IgD-negative memory B cell (primary cell): ENCODE results near the gene CRHR1. TPM values are rescaled to one million over a fixed set of nuclear protein-coding genes. Genes with fewer than 3 reads are reported as not detected.
"Not testable (repeated sequence)": the region's sequence is repeated elsewhere in the genome, so short reads cannot be mapped to it uniquely, and the experiment has no call there.

ENCODE experiments used
- H3K27ac Mint-ChIP-seq, 3 donors: one replicate each; pipeline ENCODE4 v1.8.0; 2020 to 2022; ENCODE audit warnings: mild to moderate bottlenecking in 3 of 3, mixed read lengths in 3 of 3, moderate library complexity in 1 of 3
- H3K27me3 Mint-ChIP-seq: one replicate; pipeline ENCODE4 v1.8.0; 2021; ENCODE audit warnings: mixed read lengths
- H3K36me3 Mint-ChIP-seq: one replicate; pipeline ENCODE4 v1.8.0; 2020; ENCODE audit warnings: mild to moderate bottlenecking, mixed read lengths
- H3K4me1 Mint-ChIP-seq, 3 donors: one replicate each; pipeline ENCODE4 v1.8.0; 2020 to 2022; ENCODE audit warnings: mixed read lengths in 3 of 3, mild to moderate bottlenecking in 1 of 3
- H3K4me3 Mint-ChIP-seq, 4 donors: one replicate each; pipeline ENCODE4 v1.8.0; 2020 to 2022; ENCODE audit warnings: mild to moderate bottlenecking in 4 of 4, mixed read lengths in 4 of 4, moderate library complexity in 3 of 4
- H3K9me3 Mint-ChIP-seq, 3 donors: one replicate each; pipeline ENCODE4 v1.8.0; 2020 to 2021; ENCODE audit warnings: mixed read lengths in 3 of 3, mild to moderate bottlenecking in 1 of 3
- polyA plus RNA-seq: library from polyadenylated mRNA; unstranded; fragments of 300-500 nt; fragmentation: Illumina TruSeq; gene quantifications from one replicate; pipeline ENCODE4 v1.2.3, GENCODE V29; 2021

The CRHR1 gene
- not detected for polyA plus RNA-seq

DNA sequence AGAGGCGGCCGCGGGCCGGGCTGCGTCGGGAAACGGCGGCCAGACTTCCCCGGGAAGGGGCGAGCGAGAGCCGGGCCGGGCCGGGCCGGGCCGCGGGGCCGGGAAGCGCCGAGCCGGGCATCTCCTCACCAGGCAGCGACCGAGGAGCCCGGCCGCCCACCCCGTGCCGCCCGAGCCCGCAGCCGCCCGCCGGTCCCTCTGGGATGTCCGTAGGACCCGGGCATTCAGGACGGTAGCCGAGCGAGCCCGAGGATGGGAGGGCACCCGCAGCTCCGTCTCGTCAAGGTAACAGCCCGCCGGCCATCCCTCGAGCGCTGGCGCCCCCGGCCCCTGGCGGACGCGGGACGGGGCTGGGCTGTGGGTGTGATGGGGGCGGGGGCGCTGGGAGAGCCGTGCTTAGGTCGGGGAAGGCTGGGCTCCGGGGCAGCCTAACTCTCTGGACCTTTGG lies at the start of gene CRHR1:
Gene CRHR1 (plus strand): TSS at position 28 of the 448 bp plus-strand sequence. CDS start 225 bp downstream, at position 253.
- Mint-ChIP-seq H3K4me1 (peaks cover 0 to 1% (median 0%) of the 10 kb centered on the region in 3 donors), H3K27me3 (peaks cover 50% of the 10 kb centered on the region), H3K27ac (no peak within 1 kb of the TSS), H3K4me3 (peak within 1 kb of the TSS; percentile 70 to 87 (median 78)), H3K9me3 (no peaks in the 10 kb centered on the region), H3K36me3 (peaks cover 2% of the 10 kb centered on the region)

- Mint-ChIP-seq H3K27me3 (peaks cover 17% of the 10 kb centered on the region), H3K27ac (no peak overlapping the region), H3K4me1 (no peaks in the 10 kb centered on the region), H3K9me3 (peaks cover 4 to 9% (median 8%) of the 10 kb centered on the region in 3 donors), H3K4me3 (no peak overlapping the region), H3K36me3 (peaks cover 3% of the 10 kb centered on the region)
Observed at GRCh38 chr17:45734598-45734997, 49.5 kb upstream of the CRHR1 start.

DNA sequence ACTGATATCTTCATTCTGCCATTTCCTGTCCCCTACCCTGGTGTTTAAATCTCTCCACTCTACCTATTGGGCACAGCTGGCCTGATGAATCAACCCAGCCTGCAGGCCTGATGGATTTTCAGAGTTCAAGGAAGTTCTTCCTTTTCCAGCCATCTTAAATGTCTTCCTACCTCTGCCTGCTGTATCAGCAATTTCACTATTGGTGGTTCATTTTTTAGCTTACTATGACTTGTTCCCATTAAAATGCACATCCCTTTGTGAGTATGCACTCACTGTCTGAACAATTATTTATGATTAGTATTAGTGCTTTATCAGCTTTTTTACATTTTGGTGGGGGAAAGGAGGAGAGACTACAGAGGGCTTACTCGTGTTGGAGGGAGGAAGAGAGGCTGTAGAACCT lies 48.6 kb upstream of the CRHR1 start:
- Mint-ChIP-seq H3K27ac (peak overlapping the region in 1 of 3 donors; percentile 21), H3K4me1 (peaks cover 0 to 1% (median 0%) of the 10 kb centered on the region in 3 donors), H3K36me3 (peaks cover 3% of the 10 kb centered on the region), H3K4me3 (no peak overlapping the region), H3K9me3 (peaks cover 4 to 9% (median 8%) of the 10 kb centered on the region in 3 donors), H3K27me3 (peaks cover 15% of the 10 kb centered on the region)

DNA sequence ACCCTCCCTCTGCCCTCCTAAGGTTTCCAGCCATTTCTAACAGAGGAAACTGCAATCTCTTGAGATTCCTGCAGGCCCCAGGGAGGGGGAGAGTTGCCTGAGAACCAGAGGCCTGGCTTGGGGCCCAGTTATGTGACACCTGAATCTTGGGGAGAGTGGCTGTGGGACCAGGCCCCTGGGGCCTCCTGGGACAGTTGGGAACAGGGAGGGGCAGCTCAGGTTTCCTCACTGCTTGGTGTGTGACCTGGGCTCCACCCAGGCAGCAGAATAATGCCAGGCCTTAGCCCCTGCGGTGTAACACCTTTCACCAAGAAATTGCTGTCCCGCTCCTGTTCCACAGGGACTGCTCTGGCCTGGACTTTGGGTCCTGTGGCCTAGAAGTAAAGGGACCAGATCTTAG lies 44.3 kb upstream of the CRHR1 start:
- no peaks in the 10 kb centered on the region for H3K36me3 Mint-ChIP-seq
- H3K27ac Mint-ChIP-seq: no peak overlapping the region
- H3K4me3 Mint-ChIP-seq: no peak overlapping the region
- H3K4me1 Mint-ChIP-seq: peaks cover 0 to 2% (median 0%) of the 10 kb centered on the region in 3 donors
- H3K27me3 Mint-ChIP-seq: peaks cover 14% of the 10 kb centered on the region
- peaks cover 1 to 3% (median 2%) of the 10 kb centered on the region in 3 donors for H3K9me3 Mint-ChIP-seq

GRCh38 chr17:45740553-45741330 lies 43.4 kb upstream of the CRHR1 start:
- H3K27me3 Mint-ChIP-seq: peaks cover 14% of the 10 kb centered on the region
- peak overlapping the region in 1 of 4 donors; percentile 20 for H3K4me3 Mint-ChIP-seq
- H3K27ac Mint-ChIP-seq: no peak overlapping the region
- H3K36me3 Mint-ChIP-seq: no peaks in the 10 kb centered on the region
- H3K4me1 Mint-ChIP-seq: peaks cover 0 to 2% (median 0%) of the 10 kb centered on the region in 3 donors
- H3K9me3 Mint-ChIP-seq: no peaks in the 10 kb centered on the region

GRCh38 chr17:45742251-45742650 lies 41.9 kb upstream of the CRHR1 start:
- Mint-ChIP-seq H3K4me1 (peaks cover 0 to 2% (median 0%) of the 10 kb centered on the region in 3 donors), H3K27me3 (peaks cover 12% of the 10 kb centered on the region), H3K27ac (peak overlapping the region in 1 of 3 donors; percentile 28), H3K36me3 (no peaks in the 10 kb centered on the region), H3K4me3 (no peak overlapping the region), H3K9me3 (no peaks in the 10 kb centered on the region)

DNA sequence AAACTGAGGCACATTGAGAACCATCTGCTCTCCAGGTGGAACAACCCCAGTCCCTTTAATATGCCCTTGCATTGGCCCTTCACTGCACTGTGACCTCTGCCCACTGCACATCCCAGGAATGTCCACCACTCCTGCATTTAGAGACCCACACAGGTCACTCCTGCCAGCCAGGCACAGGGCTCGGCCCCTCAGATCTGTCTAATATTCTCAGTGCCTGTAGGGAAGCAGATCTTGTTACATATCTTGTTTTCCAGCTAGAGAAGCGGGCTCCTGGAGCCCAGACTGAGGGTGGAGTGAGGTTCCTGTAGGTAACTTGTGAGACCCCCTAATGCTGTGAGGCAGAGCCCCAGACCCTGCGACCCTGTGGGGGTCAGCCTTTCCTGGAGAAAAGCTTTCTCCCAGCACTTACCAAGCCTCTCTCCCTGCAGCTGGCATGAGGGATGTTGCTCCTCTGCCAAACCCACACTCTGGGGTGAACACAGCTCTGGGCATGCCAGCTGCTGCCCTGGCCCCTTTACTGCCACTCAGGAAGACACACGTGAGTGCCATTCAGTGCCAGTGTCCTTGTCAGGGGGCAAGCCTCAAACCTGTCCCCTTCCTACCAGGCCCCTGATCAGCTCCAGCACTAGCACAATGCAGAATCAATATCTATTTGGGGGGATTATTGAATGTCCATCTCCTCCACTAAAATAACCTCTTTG lies 40.3 kb upstream of the CRHR1 start:
- Mint-ChIP-seq H3K4me3 (no peak overlapping the region), H3K4me1 (peaks cover 0 to 2% (median 0%) of the 10 kb centered on the region in 3 donors), H3K27ac (no peak overlapping the region), H3K36me3 (no peaks in the 10 kb centered on the region), H3K27me3 (peaks cover 8% of the 10 kb centered on the region), H3K9me3 (no peaks in the 10 kb centered on the region)

DNA sequence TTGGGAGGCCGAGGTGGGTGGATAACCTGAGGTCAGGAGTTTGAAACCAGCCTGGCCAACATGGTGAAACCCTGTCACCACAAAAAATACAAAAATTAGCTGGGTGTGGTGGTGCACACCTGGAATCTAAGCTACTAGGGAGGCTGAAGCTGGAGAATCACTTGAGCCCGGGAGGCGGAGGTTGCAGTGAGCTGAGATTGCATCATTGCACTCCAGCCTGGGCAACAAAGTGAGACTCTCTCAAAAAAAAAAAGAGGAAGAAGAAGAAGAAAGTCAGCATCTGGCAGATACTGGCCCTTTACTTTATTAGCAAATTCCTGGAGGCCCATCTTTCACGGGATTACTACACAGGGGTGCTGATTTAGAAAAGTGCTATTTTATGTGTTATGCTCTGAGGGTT lies 39.3 kb upstream of the CRHR1 start:
- H3K9me3 Mint-ChIP-seq, H3K4me1 Mint-ChIP-seq, H3K36me3 Mint-ChIP-seq, H3K27ac Mint-ChIP-seq, H3K4me3 Mint-ChIP-seq: not testable (repeated sequence)
- H3K27me3 Mint-ChIP-seq: peaks cover 12% of the 10 kb centered on the region

DNA sequence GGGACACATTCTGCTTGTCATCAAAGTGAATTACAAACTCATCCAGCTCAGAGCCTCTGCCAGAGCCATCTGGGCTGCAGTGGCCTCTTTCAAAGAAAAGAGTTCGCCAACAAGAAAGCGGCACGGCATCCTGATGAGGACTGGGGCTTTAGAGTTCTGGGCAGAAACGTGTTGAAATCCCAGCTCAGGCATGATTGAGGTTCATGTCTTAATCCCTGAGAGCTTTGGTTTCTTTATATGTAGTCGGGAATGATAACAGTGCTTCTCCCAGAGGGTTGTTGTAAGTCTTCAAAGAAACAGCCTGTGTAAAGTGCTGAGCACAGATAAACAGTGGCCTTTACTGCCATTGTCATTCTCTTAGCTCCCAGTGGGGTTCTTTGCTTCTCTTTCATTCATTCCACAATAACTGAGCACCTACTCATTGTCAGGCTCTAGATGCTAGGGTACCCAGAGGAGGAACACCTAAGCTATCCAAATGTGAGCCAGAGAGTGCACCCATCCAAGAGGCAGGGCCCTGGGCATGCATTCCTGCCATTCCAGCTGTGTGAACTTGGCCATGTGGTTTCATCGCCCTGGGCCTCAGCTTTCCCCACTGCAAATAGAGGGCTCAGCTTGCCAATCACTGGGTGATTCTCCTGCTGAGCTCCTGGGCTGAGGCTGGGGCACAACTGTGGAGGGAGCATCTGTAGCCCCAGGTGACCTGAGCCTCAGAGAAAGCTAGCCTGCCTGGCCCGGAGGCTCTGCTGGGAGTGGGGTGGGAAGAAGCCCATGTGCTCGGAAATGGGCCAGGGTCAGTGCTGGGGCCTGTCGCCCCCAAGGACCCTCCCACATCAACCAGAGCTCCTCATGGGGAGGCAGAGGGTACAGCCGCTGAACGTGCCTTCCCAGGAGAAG lies 38.3 kb upstream of the CRHR1 start:
- H3K4me1 Mint-ChIP-seq: no peaks in the 10 kb centered on the region
- H3K27ac Mint-ChIP-seq: no peak overlapping the region
- no peak overlapping the region for H3K4me3 Mint-ChIP-seq
- no peaks in the 10 kb centered on the region for H3K36me3 Mint-ChIP-seq
- peaks cover 12% of the 10 kb centered on the region for H3K27me3 Mint-ChIP-seq
- H3K9me3 Mint-ChIP-seq: no peaks in the 10 kb centered on the region

DNA sequence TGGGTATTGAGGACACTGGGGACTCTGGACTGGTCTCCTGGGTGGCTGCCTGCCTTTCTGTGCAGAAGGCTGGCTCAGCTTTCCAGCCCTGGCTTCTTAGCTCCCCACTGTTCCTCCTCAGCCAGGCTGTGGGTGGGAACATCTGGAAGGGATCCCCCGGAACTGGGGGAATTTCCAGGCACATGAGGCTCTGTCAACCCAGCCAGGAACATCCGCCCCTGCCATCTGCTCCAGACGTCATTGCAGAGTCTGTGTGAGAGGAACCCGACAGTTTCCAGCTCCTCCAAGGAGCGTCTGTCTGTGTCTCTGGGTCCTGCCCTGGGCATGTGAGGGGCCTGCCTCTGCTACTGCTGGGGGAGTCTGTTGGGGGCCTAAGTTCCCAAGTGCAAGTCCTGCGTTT lies 36.2 kb upstream of the CRHR1 start:
- H3K27me3 Mint-ChIP-seq: peaks cover 12% of the 10 kb centered on the region
- H3K4me1 Mint-ChIP-seq: no peaks in the 10 kb centered on the region
- H3K27ac Mint-ChIP-seq: no peak overlapping the region
- no peaks in the 10 kb centered on the region for H3K9me3 Mint-ChIP-seq
- no peaks in the 10 kb centered on the region for H3K36me3 Mint-ChIP-seq
- no peak overlapping the region for H3K4me3 Mint-ChIP-seq

DNA sequence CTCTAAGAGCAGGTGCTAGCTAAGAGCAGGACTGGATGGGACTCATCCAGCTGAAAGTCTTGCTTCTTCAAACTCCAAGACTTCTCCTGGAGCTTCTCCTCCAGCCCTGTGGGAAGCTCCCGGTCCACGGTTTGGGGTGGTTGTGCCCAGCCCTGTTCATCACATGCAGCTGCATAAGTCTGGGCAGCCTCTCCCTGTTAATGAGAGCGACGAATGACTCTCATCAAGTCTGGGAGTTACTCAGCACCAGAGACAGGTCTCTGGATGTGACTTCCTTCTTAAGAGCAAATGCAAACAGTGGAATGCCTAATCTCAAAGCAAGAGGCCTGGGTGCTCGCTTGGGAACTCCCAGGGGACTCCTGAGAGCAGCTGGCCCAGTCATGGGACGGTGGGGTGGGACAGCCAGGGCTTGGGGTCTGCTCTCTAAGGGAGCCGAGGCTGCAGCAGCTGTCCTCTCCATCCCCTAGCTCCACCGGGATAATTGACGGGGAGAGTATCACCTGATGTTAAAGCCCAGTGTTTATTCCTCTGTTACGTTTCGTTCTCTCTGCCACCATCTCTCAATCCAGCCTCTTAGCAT lies 35.3 kb upstream of the CRHR1 start:
- H3K9me3 Mint-ChIP-seq: no peaks in the 10 kb centered on the region
- no peaks in the 10 kb centered on the region for H3K4me1 Mint-ChIP-seq
- no peak overlapping the region for H3K27ac Mint-ChIP-seq
- no peak overlapping the region for H3K4me3 Mint-ChIP-seq
- H3K27me3 Mint-ChIP-seq: peaks cover 8% of the 10 kb centered on the region
- no peaks in the 10 kb centered on the region for H3K36me3 Mint-ChIP-seq

GRCh38 chr17:45749831-45750335 lies 34.2 kb upstream of the CRHR1 start:
- H3K4me3 Mint-ChIP-seq: no peak overlapping the region
- H3K9me3 Mint-ChIP-seq: no peaks in the 10 kb centered on the region
- H3K27me3 Mint-ChIP-seq: peaks cover 4% of the 10 kb centered on the region
- no peaks in the 10 kb centered on the region for H3K4me1 Mint-ChIP-seq
- H3K36me3 Mint-ChIP-seq: no peaks in the 10 kb centered on the region
- H3K27ac Mint-ChIP-seq: no peak overlapping the region

- no peak overlapping the region for H3K27ac Mint-ChIP-seq
- H3K27me3 Mint-ChIP-seq: peaks cover 6% of the 10 kb centered on the region
- H3K36me3 Mint-ChIP-seq: no peaks in the 10 kb centered on the region
- H3K9me3 Mint-ChIP-seq: no peaks in the 10 kb centered on the region
- no peak overlapping the region for H3K4me3 Mint-ChIP-seq
- H3K4me1 Mint-ChIP-seq: no peaks in the 10 kb centered on the region
Observed at GRCh38 chr17:45750779-45751440, 33.2 kb upstream of the CRHR1 start.

- Mint-ChIP-seq H3K4me1 (no peaks in the 10 kb centered on the region), H3K27ac (no peak overlapping the region), H3K4me3 (no peak overlapping the region), H3K36me3 (no peaks in the 10 kb centered on the region), H3K9me3 (no peaks in the 10 kb centered on the region), H3K27me3 (peaks cover 8% of the 10 kb centered on the region)
Observed at GRCh38 chr17:45751466-45751865, 32.7 kb upstream of the CRHR1 start.
